Left renal cortex interstitium (tissue), 4 donors: ENCODE data around the gene CALHM2. TPM values are rescaled to one million over a fixed set of nuclear protein-coding genes. Genes with fewer than 3 reads are reported as not detected.

Experiments
- DNase-seq, 4 donors: peaks; one replicate each; pipeline ENCODE4 v3.0.0-alpha.2; 2013; ENCODE audit warnings: low read depth in 4 of 4, low spot score in 2 of 4, missing footprints in 1 of 4
- polyA plus RNA-seq, 4 donors: library from polyadenylated mRNA; unstranded; fragments of 120-200 nt; gene quantifications; one replicate each; pipeline ENCODE4 v1.2.1, GENCODE V29; 2013; ENCODE audit not compliant: insufficient read length in 4 of 4

Gene CALHM2
- polyA plus RNA-seq, 4 donors, result 11.2 to 16.0 (median 15.0) TPM

GRCh38 chr10:103478671-103479070 is 26.5 kb upstream of the CALHM2 start:
- no peak for DNase-seq

GRCh38 chr10:103476046-103476768 is 24.0 kb upstream of the CALHM2 start:
- DNase-seq, result no peak

GRCh38 chr10:103475437-103475836 is 23.3 kb upstream of the CALHM2 start:
- no peak for DNase-seq

GRCh38 chr10:103474077-103474476 is 21.9 kb upstream of the CALHM2 start:
- DNase-seq, result no peak

- DNase-seq, result no peak
These were observed 21.1 kb upstream of the CALHM2 start for GRCh38 chr10:103473261-103473671.

GRCh38 chr10:103472005-103472404 is 19.8 kb upstream of the CALHM2 start:
- no peak for DNase-seq

GRCh38 chr10:103470761-103471653 is 18.8 kb upstream of the CALHM2 start:
- no peak for DNase-seq

GRCh38 chr10:103469201-103469600 is 17.0 kb upstream of the CALHM2 start:
- DNase-seq, result no peak

GRCh38 chr10:103467406-103467805 is 15.2 kb upstream of the CALHM2 start:
- DNase-seq, result no peak

GRCh38 chr10:103466734-103467133 is 14.6 kb upstream of the CALHM2 start:
- DNase-seq, result no peak

GRCh38 chr10:103465411-103466179 is 13.4 kb upstream of the CALHM2 start:
- no peak for DNase-seq

GRCh38 chr10:103463499-103463898 is 11.3 kb upstream of the CALHM2 start:
- DNase-seq, result no peak

- DNase-seq, result no peak
These were observed 7.4 kb upstream of the CALHM2 start for GRCh38 chr10:103459615-103460014.

GRCh38 chr10:103458720-103459119 is 6.5 kb upstream of the CALHM2 start, which contains the start of gene CALHM1:
Gene CALHM1 (minus strand): TSS chr10:103458900. CDS start chr10:103458751, 149 bp downstream.
- no peak for DNase-seq

- no peak for DNase-seq
These were observed 5.9 kb upstream of the CALHM2 start for GRCh38 chr10:103457896-103458583.

GRCh38 chr10:103457176-103457712 is 5.1 kb upstream of the CALHM2 start:
- no peak for DNase-seq

GRCh38 chr10:103456074-103456660 is 4.0 kb upstream of the CALHM2 start:
- DNase-seq, result no peak

- DNase-seq, result no peak
These were observed 3.1 kb upstream of the CALHM2 start for GRCh38 chr10:103455235-103455634.

GRCh38 chr10:103454026-103454425 is 1.9 kb upstream of the CALHM2 start:
- no peak for DNase-seq
